ES-I3 (cell line): Measurements from ENCODE around the gene CYYR1.

Source experiments
- H3K36me3 ChIP-seq: 2 replicates; pipeline ENCODE4 v1.6.1; 2013; ENCODE audit warnings: mild to moderate bottlenecking, low read length, control low read depth, moderate library complexity; ENCODE audit not compliant: insufficient read depth
- H3K4me1 ChIP-seq: 2 replicates; pipeline ENCODE4 v1.6.1; 2013; ENCODE audit warnings: mild to moderate bottlenecking, control low read depth, low read length; ENCODE audit not compliant: insufficient read depth
- H3K9ac ChIP-seq: 2 replicates; pipeline ENCODE4 v1.6.1; 2013; ENCODE audit warnings: low read depth, mild to moderate bottlenecking, low read length, moderate library complexity
- H3K9me3 ChIP-seq: 2 replicates; pipeline ENCODE4 v1.6.1; 2013; ENCODE audit warnings: mild to moderate bottlenecking, low read length, moderate library complexity; ENCODE audit not compliant: control insufficient read depth, insufficient read depth

Gene CYYR1

GRCh38 chr21:26451081-26451740 is 121.9 kb downstream of the CYYR1 start:
- Histone ChIP-seq H3K9ac (no peak overlapping the region), H3K9me3 (no peaks in the 10 kb centered on the region), H3K36me3 (no peaks in the 10 kb centered on the region), H3K4me1 (peaks cover 5% of the 10 kb centered on the region; the same call in 1 of the 2 replicates)

DNA sequence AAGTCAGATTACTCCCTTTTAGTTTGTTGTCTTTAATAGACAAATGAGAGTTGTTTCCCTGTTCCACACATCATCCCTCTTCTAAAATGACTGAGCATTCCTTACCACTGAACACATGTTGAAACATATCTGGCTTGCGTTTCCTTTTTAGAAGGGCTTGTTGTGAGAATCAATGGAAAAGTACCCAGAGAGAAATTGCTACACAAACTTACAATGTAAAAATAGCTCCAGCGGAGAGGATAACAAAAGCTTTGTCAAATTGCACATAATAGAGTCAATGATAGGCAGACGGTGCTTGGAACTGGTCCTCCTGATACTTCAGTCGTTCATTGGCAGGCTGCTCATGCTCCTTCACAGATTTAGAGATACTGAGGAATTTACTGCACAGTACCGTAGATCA is 123.9 kb downstream of the CYYR1 start:
- Histone ChIP-seq H3K4me1 (peaks cover 5% of the 10 kb centered on the region; the same call in 1 of the 2 replicates), H3K9me3 (no peaks in the 10 kb centered on the region), H3K9ac (no peak overlapping the region), H3K36me3 (no peaks in the 10 kb centered on the region)

DNA sequence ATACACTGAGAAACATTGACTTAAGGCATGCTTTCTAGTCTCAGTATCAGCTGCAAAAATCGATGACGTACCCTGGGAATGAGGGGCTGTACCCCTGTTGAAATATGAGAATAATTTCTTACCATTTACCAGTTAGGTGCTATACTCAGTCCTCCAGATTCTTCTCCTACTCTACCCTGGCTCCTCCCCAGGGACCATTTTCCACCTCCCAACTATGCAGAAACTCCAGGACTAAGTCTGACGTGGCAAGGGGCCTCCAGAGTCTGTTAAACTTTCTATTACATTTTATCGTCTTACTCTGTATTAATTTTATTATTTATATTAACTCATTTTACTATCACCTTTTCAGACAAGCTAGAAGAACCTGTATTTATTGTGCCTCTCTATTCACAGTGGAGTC is 124.3 kb downstream of the CYYR1 start:
- Histone ChIP-seq H3K36me3 (no peaks in the 10 kb centered on the region), H3K9ac (no peak overlapping the region), H3K9me3 (no peaks in the 10 kb centered on the region), H3K4me1 (peaks cover 5% of the 10 kb centered on the region; the same call in 1 of the 2 replicates)

GRCh38 chr21:26447932-26448475 is 125.1 kb downstream of the CYYR1 start:
- H3K36me3 ChIP-seq, result no peaks in the 10 kb centered on the region
- H3K4me1 ChIP-seq, result peaks cover 5% of the 10 kb centered on the region; the same call in 1 of the 2 replicates
- no peak overlapping the region for H3K9ac ChIP-seq
- H3K9me3 ChIP-seq, result no peaks in the 10 kb centered on the region

DNA sequence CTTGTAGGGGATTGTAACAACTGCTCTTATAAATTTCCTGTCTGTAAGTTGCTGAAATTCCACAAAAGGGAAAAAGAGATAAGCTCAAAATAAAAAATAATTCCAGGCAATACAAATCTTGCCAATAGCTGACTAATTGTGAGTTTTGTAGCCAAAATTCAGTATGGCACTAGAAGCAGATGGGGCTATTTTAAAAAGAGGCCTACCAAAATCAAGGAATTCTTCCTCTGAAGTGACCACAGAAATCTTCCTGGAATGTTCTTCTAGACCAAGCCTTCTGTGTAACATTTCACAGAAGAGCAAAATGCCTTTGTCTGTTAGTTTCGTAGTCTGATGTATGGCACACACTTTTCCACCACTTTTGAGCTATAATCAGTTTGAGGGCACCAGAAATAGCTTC is 127.6 kb downstream of the CYYR1 start:
- Histone ChIP-seq H3K36me3 (no peaks in the 10 kb centered on the region), H3K9ac (no peak overlapping the region), H3K4me1 (peaks cover 5% of the 10 kb centered on the region; the same call in 1 of the 2 replicates), H3K9me3 (no peaks in the 10 kb centered on the region)

GRCh38 chr21:26444646-26445045 is 128.4 kb downstream of the CYYR1 start:
- Histone ChIP-seq H3K9ac (no peak overlapping the region), H3K9me3 (no peaks in the 10 kb centered on the region), H3K4me1 (peaks cover 5% of the 10 kb centered on the region; the same call in 1 of the 2 replicates), H3K36me3 (no peaks in the 10 kb centered on the region)

DNA sequence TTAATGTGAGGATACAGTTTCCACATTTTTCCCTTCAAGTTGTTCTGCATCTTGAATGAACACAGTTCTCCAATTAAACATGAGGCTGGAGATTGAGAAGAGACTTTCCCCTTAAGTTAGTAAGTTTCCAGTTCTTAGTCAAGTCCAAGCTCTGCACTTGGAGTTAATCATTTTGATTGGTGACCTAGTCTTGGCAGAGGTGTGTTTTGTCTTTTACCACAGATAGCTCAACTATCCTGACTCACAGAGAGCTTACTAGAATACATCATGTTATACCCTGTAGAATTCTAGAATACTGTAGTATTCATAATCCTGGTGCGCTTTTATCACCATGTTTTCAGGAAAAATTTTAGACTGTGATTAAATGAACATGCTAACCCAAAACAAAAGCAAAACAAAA is 129.2 kb downstream of the CYYR1 start:
- no peak overlapping the region for H3K9ac ChIP-seq
- H3K4me1 ChIP-seq, result peaks cover 5% of the 10 kb centered on the region; the same call in 1 of the 2 replicates
- H3K36me3 ChIP-seq, result no peaks in the 10 kb centered on the region
- H3K9me3 ChIP-seq, result no peaks in the 10 kb centered on the region

GRCh38 chr21:26443291-26443690 is 129.8 kb downstream of the CYYR1 start:
- H3K9me3 ChIP-seq, result no peaks in the 10 kb centered on the region
- H3K4me1 ChIP-seq, result peaks cover 5% of the 10 kb centered on the region; the same call in 1 of the 2 replicates
- H3K36me3 ChIP-seq, result no peaks in the 10 kb centered on the region
- no peak overlapping the region for H3K9ac ChIP-seq

- no peak overlapping the region for H3K9ac ChIP-seq
- no peaks in the 10 kb centered on the region for H3K9me3 ChIP-seq
- no peaks in the 10 kb centered on the region for H3K36me3 ChIP-seq
- peaks cover 11% of the 10 kb centered on the region for H3K4me1 ChIP-seq
Measured at GRCh38 chr21:26441149-26441548, 131.9 kb downstream of the CYYR1 start.

DNA sequence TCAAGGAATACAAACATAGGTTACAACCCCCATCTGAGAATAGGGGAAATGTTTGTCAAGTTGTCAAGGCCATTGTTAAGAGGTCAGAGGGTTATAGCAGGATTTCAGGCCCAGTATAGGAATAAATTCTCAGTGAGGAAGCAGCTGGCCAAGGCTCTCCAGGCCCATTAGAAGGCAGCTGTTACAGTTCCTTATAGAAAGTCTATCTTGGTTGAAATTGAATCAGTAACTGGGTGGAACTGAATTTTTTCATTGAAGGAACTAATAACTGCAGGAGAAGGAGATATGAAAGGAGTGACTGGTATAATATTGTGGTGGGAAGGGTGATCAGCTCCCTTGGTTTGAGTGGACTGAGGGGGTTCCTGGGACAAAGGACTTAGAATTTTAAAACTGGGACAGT is 134.1 kb downstream of the CYYR1 start:
- Histone ChIP-seq H3K4me1 (peaks cover 11% of the 10 kb centered on the region), H3K36me3 (no peaks in the 10 kb centered on the region), H3K9ac (no peak overlapping the region), H3K9me3 (no peaks in the 10 kb centered on the region)

- Histone ChIP-seq H3K36me3 (no peaks in the 10 kb centered on the region), H3K9ac (no peak overlapping the region), H3K9me3 (no peaks in the 10 kb centered on the region), H3K4me1 (peaks cover 11% of the 10 kb centered on the region)
Measured at GRCh38 chr21:26437326-26438009, 135.6 kb downstream of the CYYR1 start.

DNA sequence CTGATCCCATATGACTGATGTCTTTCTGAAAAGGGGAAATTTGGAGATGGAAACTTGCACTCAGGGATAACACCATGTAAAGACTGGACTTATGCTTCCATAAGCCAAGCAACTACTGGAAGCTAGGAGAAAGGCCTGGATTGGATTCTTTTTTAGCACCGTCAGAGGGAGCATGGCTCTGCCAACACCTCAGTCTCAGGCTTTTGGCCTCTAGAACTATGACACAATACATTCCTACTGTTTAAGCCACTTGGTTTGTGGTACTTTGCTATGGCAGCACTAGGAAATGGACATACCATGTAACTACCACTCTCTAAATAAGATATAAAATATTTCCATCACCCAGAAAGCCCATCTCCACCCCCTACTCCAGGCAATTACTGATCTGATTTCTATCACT is 139.7 kb downstream of the CYYR1 start:
- Histone ChIP-seq H3K4me1 (peaks cover 11% of the 10 kb centered on the region), H3K9ac (no peak overlapping the region)

DNA sequence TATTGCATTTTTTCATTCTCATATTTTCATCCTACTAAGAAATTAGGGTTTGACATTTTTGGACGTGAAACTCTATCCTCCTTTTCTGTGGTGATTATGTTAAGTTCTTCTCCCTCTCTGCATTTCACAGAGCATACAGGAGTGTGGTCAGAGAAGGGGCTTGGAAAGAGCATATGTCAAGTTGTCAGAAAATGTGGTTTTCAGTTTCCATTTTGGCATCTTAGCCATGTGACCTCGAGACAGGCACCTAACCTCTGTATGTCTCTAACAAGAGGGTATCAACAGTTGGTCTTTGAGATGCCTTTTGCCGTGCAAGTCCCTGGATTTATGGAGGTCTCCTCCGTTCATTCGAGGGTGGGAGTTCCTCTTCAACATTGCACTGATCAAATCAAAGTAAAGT is 140.7 kb downstream of the CYYR1 start:
- Histone ChIP-seq H3K4me1 (peaks cover 3% of the 10 kb centered on the region), H3K9me3 (no peaks in the 10 kb centered on the region), H3K36me3 (no peaks in the 10 kb centered on the region), H3K9ac (no peak overlapping the region)

More for the DNA sequence above, 139.7 kb downstream of the CYYR1 start:
- no peaks in the 10 kb centered on the region for H3K36me3 ChIP-seq
- H3K9me3 ChIP-seq, result no peaks in the 10 kb centered on the region

DNA sequence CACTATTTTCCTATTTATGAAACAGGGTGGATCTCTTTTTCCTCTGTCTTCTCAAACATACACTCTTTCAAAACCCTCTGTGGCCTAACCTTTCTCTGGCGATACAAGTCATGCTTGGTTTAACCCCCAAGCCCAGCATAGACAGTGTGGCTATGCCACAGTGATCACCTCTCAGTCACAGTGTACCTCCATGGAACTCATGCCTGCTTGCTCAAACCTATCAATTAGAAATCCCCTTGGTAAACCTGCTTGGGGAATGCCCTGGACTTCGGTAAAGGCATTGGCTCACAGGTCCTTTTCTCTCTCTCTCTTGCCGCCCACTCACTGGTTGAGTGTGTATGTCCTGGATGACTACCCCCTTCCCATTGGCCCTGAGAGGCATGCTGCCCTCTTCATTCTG is 147.5 kb downstream of the CYYR1 start:
- no peaks in the 10 kb centered on the region for H3K36me3 ChIP-seq
- H3K9me3 ChIP-seq, result no peaks in the 10 kb centered on the region
- no peaks in the 10 kb centered on the region for H3K4me1 ChIP-seq
- no peak overlapping the region for H3K9ac ChIP-seq

DNA sequence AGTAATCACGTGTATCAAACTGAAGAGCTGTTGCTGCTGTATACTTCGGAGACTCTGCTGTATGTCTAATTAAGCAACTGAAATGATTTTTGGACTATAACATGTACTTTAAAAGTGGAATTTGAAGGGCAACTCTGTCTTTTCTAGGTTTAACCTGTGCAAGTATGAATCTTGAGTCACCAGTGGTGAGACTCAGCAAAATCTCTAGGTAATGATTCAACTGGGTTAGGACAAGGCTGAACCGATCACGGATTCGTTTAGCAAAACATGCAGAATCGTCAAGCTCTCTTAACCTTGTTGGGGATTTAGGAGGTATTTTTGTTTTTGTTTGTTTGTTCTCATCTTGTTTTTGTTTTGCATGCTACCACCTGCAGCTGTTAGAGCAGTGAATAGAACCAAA is 149.6 kb downstream of the CYYR1 start:
- no peak overlapping the region for H3K9ac ChIP-seq
- H3K4me1 ChIP-seq, result no peaks in the 10 kb centered on the region
- no peaks in the 10 kb centered on the region for H3K36me3 ChIP-seq
- H3K9me3 ChIP-seq, result no peaks in the 10 kb centered on the region
